ENCODE measurements around the gene C11orf21. TPM values are rescaled to one million over a fixed set of nuclear protein-coding genes. Genes with fewer than 3 reads are reported as not detected.
A peak's percentile ranks its signal among the peaks of the same experiment; 100 is the strongest.
"Not testable (repeated sequence)": the region's sequence is repeated elsewhere in the genome, so short reads cannot be mapped to it uniquely, and the experiment has no call there.

C11orf21 gene
- total RNA-seq, 4 donors from 2014 or later = 1.1 to 2.8 (median 1.2) TPM

- TF ChIP-seq CTCF (IDR thresholded peaks at IDR 0.05) = no peak
- no peak for ATAC-seq (ENCODE audit: low FRiP score)
- peak; percentile 8 for DNase-seq (ENCODE audit: low spot score)
These were observed 14.6 kb downstream of the C11orf21 start for GRCh38 chr11:2287091-2287490.

GRCh38 chr11:2286350-2286749 lies 15.4 kb downstream of the C11orf21 start:
- DNase-seq (ENCODE audit: low spot score); ATAC-seq (ENCODE audit: low FRiP score): not testable (repeated sequence)

- TF ChIP-seq CTCF (IDR thresholded peaks at IDR 0.05) = no peak
- DNase-seq (ENCODE audit: low spot score) (no peak), ATAC-seq (ENCODE audit: low FRiP score) (no peak)
These were observed 21.5 kb downstream of the C11orf21 start for GRCh38 chr11:2280208-2280607.

- no peak for ATAC-seq (ENCODE audit: low FRiP score)
- no peak for TF ChIP-seq CTCF (IDR thresholded peaks at IDR 0.05)
- DNase-seq (ENCODE audit: low spot score) = peak; percentile 14
These were observed 23.7 kb downstream of the C11orf21 start for GRCh38 chr11:2277933-2278523.

- DNase-seq (ENCODE audit: low spot score) (peak; percentile 19), ATAC-seq (ENCODE audit: low FRiP score) (no peak)
- no peak for TF ChIP-seq CTCF (IDR thresholded peaks at IDR 0.05)
These were observed 24.7 kb downstream of the C11orf21 start for GRCh38 chr11:2277008-2277346.

GRCh38 chr11:2276280-2277007 lies 25.3 kb downstream of the C11orf21 start:
- TF ChIP-seq CTCF (IDR thresholded peaks at IDR 0.05) = no peak
- DNase-seq (ENCODE audit: low spot score) = peak; percentile 5
- ATAC-seq (ENCODE audit: low FRiP score) = no peak

- ATAC-seq (ENCODE audit: low FRiP score) (no peak), DNase-seq (ENCODE audit: low spot score) (peak; percentile 5)
- no peak for TF ChIP-seq CTCF (IDR thresholded peaks at IDR 0.05)
These were observed 26.1 kb downstream of the C11orf21 start for GRCh38 chr11:2275334-2276279.

Measured in omental fat pad (tissue), 4 donors.